SU-DHL-6 (cell line): ENCODE measurements around the gene USP24.

ENCODE experiments used
- CTCF ChIP-seq: fragments of 200-600 bp; sonication (generic); IDR thresholded peaks from one replicate; pipeline ENCODE4 v1.5.1; 2017; ENCODE audit warnings: antibody characterized with exemption, mild to moderate bottlenecking, low read length, moderate library complexity; ENCODE audit not compliant: insufficient read depth, poor library complexity, severe bottlenecking
- EZH2phosphoT487 ChIP-seq: fragments of 200-600 bp; sonication (generic), shearing (Covaris generic); conservative IDR thresholded peaks from 2 replicates; pipeline ENCODE4 v1.6.1; 2018; ENCODE audit warnings: mild to moderate bottlenecking, antibody characterized with exemption, low read length, moderate library complexity, mixed read lengths

GRCh38 chr1:55262822-55263221 is 47.7 kb upstream of the USP24 start:
- TF ChIP-seq CTCF = no peak
- TF ChIP-seq EZH2phosphoT487 = no peak
